Activated T-cell treated with anti-CD3 and anti-CD28 coated beads, Interleukin-2, amount 50 U/mL, for 72 hours (primary cell): ENCODE measurements around the gene ACAP3. TPM values are rescaled to one million over a fixed set of nuclear protein-coding genes. Genes with fewer than 3 reads are reported as not detected.

ENCODE experiments used
- ATAC-seq, 2 donors: fragments of 150-1000 bp; cut with Tn5 transposase; replicated peaks in 1 of 2; 2 replicates each; pipeline ENCODE4 v1.10.0; 2021; ENCODE audit warnings: moderate library complexity in 2 of 2, mild to moderate bottlenecking in 1 of 2
- DNase-seq, 2 donors: peaks; one replicate each; pipeline ENCODE4 v3.0.0; 2021 to 2022; ENCODE audit warnings: mixed read lengths in 1 of 2
- H3K27ac Mint-ChIP-seq: one replicate; pipeline ENCODE4 v1.8.0; 2022; ENCODE audit warnings: mild to moderate bottlenecking, moderate library complexity, mixed read lengths
- H3K27me3 Mint-ChIP-seq: one replicate; pipeline ENCODE4 v1.8.0; 2022; ENCODE audit warnings: low read depth, mixed read lengths
- H3K36me3 Mint-ChIP-seq, 2 donors: one replicate each; pipeline ENCODE4 v1.8.0; 2022; ENCODE audit warnings: mixed read lengths in 2 of 2, mild to moderate bottlenecking in 1 of 2; ENCODE audit not compliant: insufficient read depth in 2 of 2
- H3K4me1 Mint-ChIP-seq: one replicate; pipeline ENCODE4 v1.8.0; 2022; ENCODE audit warnings: low read depth, mixed read lengths
- H3K4me3 Mint-ChIP-seq, 2 donors: one replicate each; pipeline ENCODE4 v1.8.0; 2022; ENCODE audit warnings: mild to moderate bottlenecking in 2 of 2, mixed read lengths in 2 of 2, moderate library complexity in 2 of 2
- H3K9me3 Mint-ChIP-seq, 2 donors: one replicate each; pipeline ENCODE4 v1.8.0; 2022; ENCODE audit warnings: mixed read lengths in 2 of 2
- total RNA-seq, 2 donors: library from RNA; stranded (reverse); gene quantifications; one replicate each; pipeline ENCODE4 v1.2.3, GENCODE V29; 2022

The ACAP3 gene
- total RNA-seq, 2 donors from 2014 or later: 28.6 to 37.9 TPM

DNA sequence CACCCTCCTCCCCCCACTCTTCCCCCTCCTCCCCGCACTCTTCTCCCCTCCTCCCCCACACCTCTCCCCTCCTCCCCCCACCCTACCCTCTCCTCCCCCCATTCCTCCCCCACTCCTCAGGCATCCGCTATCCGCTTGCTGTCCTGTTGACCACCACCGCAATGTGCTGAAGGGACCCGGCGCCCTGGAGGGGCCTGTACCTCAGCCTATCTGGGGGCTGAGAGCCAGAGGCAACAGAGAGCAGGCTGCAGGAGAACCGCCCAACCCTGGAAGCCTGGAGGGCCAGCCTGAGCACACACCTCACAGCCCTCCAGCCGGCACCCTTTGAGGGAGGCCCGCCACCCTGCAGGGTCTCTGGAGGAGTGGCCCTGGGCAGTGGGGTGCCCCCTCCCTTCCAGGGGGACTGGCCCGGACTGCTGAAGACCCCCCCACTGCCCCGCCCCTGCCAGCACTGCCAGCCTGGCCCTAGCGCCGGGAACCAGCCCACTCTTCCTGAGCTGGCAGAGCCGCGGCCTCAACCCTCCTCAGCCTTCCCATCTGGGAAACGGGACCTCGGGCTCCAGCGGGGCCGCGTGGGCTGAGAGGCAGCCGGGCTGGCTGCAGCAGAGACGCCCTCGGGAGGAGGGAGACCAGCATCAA, 62.4 kb downstream of the ACAP3 start:
- no peaks in the 10 kb centered on the region for H3K27me3 Mint-ChIP-seq
- no peak overlapping the region for H3K4me3 Mint-ChIP-seq
- no peak for ATAC-seq
- no peaks in the 10 kb centered on the region for H3K9me3 Mint-ChIP-seq
- peaks cover 9% of the 10 kb centered on the region for H3K4me1 Mint-ChIP-seq
- H3K36me3 Mint-ChIP-seq: no peaks in the 10 kb centered on the region
- H3K27ac Mint-ChIP-seq: no peak overlapping the region
- DNase-seq: no peak

DNA sequence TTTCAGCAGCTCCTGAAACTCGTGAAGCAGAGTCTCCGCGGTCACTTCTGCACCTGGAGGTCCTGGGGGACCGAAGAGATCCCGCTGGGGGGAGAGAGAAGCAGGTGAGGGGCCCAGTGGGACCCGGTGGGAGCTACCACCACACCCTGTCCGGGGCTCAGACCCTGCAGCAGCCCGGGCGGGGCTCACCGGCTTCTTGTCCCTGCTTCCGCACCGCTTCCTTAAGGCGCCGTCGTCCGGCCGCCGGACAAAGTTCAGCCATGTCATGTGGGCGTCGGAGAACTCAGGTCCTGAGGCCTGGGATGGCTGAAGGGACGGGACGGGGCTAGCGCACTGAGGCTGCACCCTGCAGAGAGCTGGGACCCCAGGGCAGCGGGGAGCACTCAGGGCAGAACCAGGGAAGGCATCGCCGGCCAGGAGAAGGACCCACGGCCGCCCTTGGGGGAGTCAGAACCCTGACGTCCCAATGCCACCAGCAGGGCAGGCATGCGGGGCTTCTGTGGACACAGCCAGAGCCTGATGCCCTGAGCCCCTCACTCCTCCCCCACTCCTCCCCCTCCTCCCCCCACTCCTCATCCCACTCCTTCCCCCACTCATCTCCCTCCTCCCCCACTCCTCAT, 63.4 kb downstream of the ACAP3 start:
- H3K27ac Mint-ChIP-seq: no peak overlapping the region
- no peaks in the 10 kb centered on the region for H3K36me3 Mint-ChIP-seq
- H3K4me3 Mint-ChIP-seq: no peak overlapping the region
- H3K9me3 Mint-ChIP-seq: no peaks in the 10 kb centered on the region
- no peaks in the 10 kb centered on the region for H3K4me1 Mint-ChIP-seq
- DNase-seq: no peak
- H3K27me3 Mint-ChIP-seq: no peaks in the 10 kb centered on the region
- no peak for ATAC-seq

DNA sequence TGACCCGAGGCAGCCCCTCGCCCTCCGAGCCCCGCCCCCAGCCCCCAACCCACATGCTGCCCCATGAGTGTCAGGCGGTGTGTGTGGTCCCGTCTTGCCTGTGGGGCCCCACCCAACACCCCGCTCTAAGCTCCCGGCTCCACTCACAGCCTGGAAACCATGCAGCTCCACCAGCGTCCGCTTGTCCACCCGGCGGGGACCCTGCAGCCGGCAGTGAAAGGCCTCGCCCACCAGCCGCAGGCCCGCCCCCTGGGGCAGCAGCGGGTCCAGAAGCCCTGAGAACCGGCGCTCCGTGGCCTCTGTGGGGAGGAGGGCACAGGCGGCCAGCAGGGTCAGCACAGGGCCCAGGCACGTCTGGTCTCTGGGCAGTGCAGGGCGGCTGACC, 63.9 kb downstream of the ACAP3 start:
- Mint-ChIP-seq H3K9me3 (no peaks in the 10 kb centered on the region), H3K4me1 (no peaks in the 10 kb centered on the region), H3K4me3 (no peak overlapping the region), H3K27me3 (no peaks in the 10 kb centered on the region), H3K36me3 (no peaks in the 10 kb centered on the region), H3K27ac (no peak overlapping the region)
- DNase-seq (no peak), ATAC-seq (no peak)

DNA sequence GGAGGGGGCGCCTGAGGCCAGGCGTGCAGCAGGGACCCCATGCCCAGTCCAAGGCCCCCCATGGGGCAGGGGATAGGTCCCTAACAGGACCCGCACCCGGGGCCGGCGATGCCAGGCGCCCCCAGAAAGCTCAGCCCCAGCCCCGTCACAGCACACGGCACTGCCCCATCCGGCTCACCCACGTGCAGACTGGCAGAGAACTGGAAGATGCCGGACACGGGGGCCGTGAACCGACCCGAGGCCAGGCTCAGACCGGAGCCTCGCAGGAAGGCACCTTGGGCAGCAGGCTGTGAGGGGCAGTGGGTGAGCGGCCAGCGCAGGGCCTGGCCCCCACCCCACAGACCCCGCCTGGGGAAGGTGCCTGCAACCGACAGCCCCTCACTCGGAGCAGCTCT, 64.5 kb downstream of the ACAP3 start:
- Mint-ChIP-seq H3K27me3 (no peaks in the 10 kb centered on the region), H3K4me3 (no peak overlapping the region), H3K9me3 (no peaks in the 10 kb centered on the region), H3K27ac (no peak overlapping the region), H3K4me1 (no peaks in the 10 kb centered on the region), H3K36me3 (no peaks in the 10 kb centered on the region)
- ATAC-seq (no peak), DNase-seq (no peak)

DNA sequence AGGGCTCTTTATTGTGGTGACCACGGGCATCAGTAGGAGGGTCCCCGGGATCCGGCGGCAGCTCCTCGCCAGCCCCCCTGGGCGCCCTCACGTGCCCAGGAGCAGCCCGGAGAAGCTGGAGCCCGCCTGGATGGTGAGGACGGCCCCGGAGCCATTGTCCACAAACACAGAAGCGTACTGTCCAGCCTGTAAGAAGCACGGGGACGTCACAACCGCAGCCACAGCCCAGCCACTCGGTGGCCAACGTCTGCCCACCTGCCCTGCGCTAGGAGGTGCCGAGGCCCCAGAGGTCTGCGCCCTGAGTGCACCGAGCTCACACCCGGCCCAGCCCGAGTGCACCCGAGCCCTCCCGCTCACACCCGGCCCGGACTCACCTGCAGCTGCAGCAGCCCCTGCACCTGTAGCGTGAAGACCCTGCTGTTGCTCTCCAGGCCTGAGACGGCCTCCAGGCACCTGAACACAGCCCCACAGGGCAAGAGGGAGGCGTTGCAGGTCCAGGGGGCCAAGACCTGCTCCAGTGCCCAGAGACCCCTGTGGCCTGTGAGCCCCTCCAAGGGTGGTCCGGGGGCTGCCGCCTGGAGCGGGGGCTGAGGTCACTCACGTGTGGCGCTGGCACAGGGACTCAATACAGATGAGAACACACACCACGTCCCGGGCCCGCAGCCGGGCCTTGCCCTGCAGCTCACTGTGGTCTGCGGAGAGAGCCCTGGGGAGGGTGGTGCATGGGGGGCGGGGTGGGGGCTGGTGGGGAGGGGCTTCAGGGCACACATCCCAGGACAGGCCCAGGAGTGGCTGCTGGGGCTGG, 65.1 kb downstream of the ACAP3 start:
- no peaks in the 10 kb centered on the region for H3K27me3 Mint-ChIP-seq
- H3K4me3 Mint-ChIP-seq: no peak overlapping the region
- DNase-seq (no peak), ATAC-seq (no peak)
- no peaks in the 10 kb centered on the region for H3K4me1 Mint-ChIP-seq
- no peaks in the 10 kb centered on the region for H3K9me3 Mint-ChIP-seq
- no peaks in the 10 kb centered on the region for H3K36me3 Mint-ChIP-seq
- no peak overlapping the region for H3K27ac Mint-ChIP-seq

Other genes with a start within 250 kb of the ACAP3 start
- gene RNF223, start 233.6 kb downstream of the ACAP3 start, total RNA-seq: under 1 TPM in 1 of 2 donors, not detected in 1; 0.12 TPM
- gene C1orf159, start 191.8 kb downstream of the ACAP3 start, total RNA-seq: 10 to 100 TPM; 18.0 to 18.6 TPM
- under 1 TPM in 1 of 2 donors, not detected in 1; 0.36 TPM for gene TTLL10, start 134.1 kb downstream of the ACAP3 start, total RNA-seq
- 100 to 1,000 TPM; 245 to 324 TPM for gene TNFRSF18, start 101.3 kb downstream of the ACAP3 start, total RNA-seq
- gene TNFRSF4, start 93.8 kb downstream of the ACAP3 start, total RNA-seq: 100 to 1,000 TPM; 268 to 588 TPM
- gene SDF4, start 75.9 kb downstream of the ACAP3 start, total RNA-seq: 100 to 1,000 TPM; 188 to 348 TPM
- gene B3GALT6, start 75.7 kb downstream of the ACAP3 start, total RNA-seq: 10 to 100 TPM; 13.1 to 13.6 TPM
- 10 to 100 TPM in 1 of 2 donors, 1 to 10 TPM in 1; 8.1 to 14.2 TPM for gene C1QTNF12, start 61.2 kb downstream of the ACAP3 start, total RNA-seq
- gene UBE2J2, start 34.1 kb downstream of the ACAP3 start, total RNA-seq: 10 to 100 TPM; 63.5 to 77.8 TPM
- gene SCNN1D, start 27.5 kb downstream of the ACAP3 start, total RNA-seq: 10 to 100 TPM in 1 of 2 donors, 1 to 10 TPM in 1; 5.6 to 13.0 TPM
- 10 to 100 TPM; 11.0 to 11.9 TPM for gene PUSL1, start 667 bp upstream of the ACAP3 start, total RNA-seq
- gene INTS11, start 16.7 kb upstream of the ACAP3 start, total RNA-seq: 100 to 1,000 TPM; 108 to 131 TPM
- 10 to 100 TPM; 18.0 to 22.8 TPM for gene CPTP, start 16.9 kb upstream of the ACAP3 start, total RNA-seq
- under 1 TPM; 0.91 to 0.95 TPM for gene TAS1R3, start 23.4 kb upstream of the ACAP3 start, total RNA-seq
- 10 to 100 TPM; 46.6 to 52.2 TPM for gene DVL1, start 41.5 kb upstream of the ACAP3 start, total RNA-seq
- gene MXRA8, start 50.6 kb upstream of the ACAP3 start, total RNA-seq: 1 to 10 TPM; 1.6 to 3.0 TPM
- gene AURKAIP1, start 67.3 kb upstream of the ACAP3 start, total RNA-seq: 10 to 100 TPM; 92.4 to 97.7 TPM
- 100 to 1,000 TPM; 166 to 180 TPM for gene CCNL2, start 91.4 kb upstream of the ACAP3 start, total RNA-seq
- 10 to 100 TPM; 74.9 to 77.5 TPM for gene MRPL20, start 99.4 kb upstream of the ACAP3 start, total RNA-seq
- under 1 TPM in 1 of 2 donors, not detected in 1; 0.17 TPM for gene ANKRD65, start 113.3 kb upstream of the ACAP3 start, total RNA-seq
- gene VWA1, start 127.8 kb upstream of the ACAP3 start, total RNA-seq: 1 to 10 TPM in 1 of 2 donors, under 1 TPM in 1; 0.94 to 1.4 TPM
- 1 to 10 TPM; 2.8 to 3.7 TPM for gene ATAD3C, start 141.8 kb upstream of the ACAP3 start, total RNA-seq
- 10 to 100 TPM; 20.6 to 25.3 TPM for gene ATAD3B, start 163.8 kb upstream of the ACAP3 start, total RNA-seq
- 10 to 100 TPM; 24.9 to 34.2 TPM for gene ATAD3A, start 204.2 kb upstream of the ACAP3 start, total RNA-seq
- gene TMEM240, start 232.7 kb upstream of the ACAP3 start, total RNA-seq: 1 to 10 TPM; 1.0 to 1.3 TPM